Keratinocyte (primary cell): ENCODE data around the gene ITGB4. TPM values are rescaled to one million over a fixed set of nuclear protein-coding genes. Genes with fewer than 3 reads are reported as not detected.

Source experiments
- DNase-seq: peaks from one replicate; pipeline ENCODE4 v3.0.0-alpha.2; 2011; ENCODE audit warnings: low read depth, missing footprints, low spot score
- FAIRE-seq: peaks from 2 replicates; lab custom pipeline; 2011; peaks lifted over from hg19 to GRCh38; lab: Jason Lieb, UNC
- H2AFZ ChIP-seq: 2 replicates; pipeline ENCODE4 v1.6.0; 2012; ENCODE audit warnings: low read length, control low read depth, inconsistent platforms; ENCODE audit not compliant: control insufficient read depth
- H3K27ac ChIP-seq: 2 replicates; pipeline ENCODE4 v1.5.1; 2011; ENCODE audit warnings: low read length; ENCODE audit not compliant: control insufficient read depth, insufficient read depth
- H3K27me3 ChIP-seq: 3 replicates; pipeline ENCODE4 v1.6.0; 2011; ENCODE audit warnings: low read length; ENCODE audit not compliant: control insufficient read depth, insufficient read depth; ENCODE audit errors: extremely low read depth
- H3K36me3 ChIP-seq, 2 experiments: 2 replicates in 1 of 2; 3 replicates in 1 of 2; pipeline ENCODE4 v1.5.1; 2011; ENCODE audit warnings: low read length in 2 of 2, mild to moderate bottlenecking in 1 of 2; ENCODE audit not compliant: control insufficient read depth in 2 of 2, insufficient read depth in 2 of 2; ENCODE audit errors: extremely low read depth in 1 of 2
- H3K4me1 ChIP-seq: 3 replicates; pipeline ENCODE4 v1.5.1; 2011; ENCODE audit warnings: low read length; ENCODE audit not compliant: control insufficient read depth, insufficient read depth; ENCODE audit errors: extremely low read depth
- H3K4me2 ChIP-seq: 3 replicates; pipeline ENCODE4 v1.6.0; 2011; ENCODE audit warnings: low read depth, low read length; ENCODE audit not compliant: control insufficient read depth, insufficient read depth; ENCODE audit errors: extremely low read depth
- H3K4me3 ChIP-seq, 3 experiments: fragments of 200-600 bp in 1 of 3; sonication (generic) in 1 of 3; 2 replicates in 2 of 3; 3 replicates in 1 of 3; pipeline ENCODE4 v1.5.1; 2011 to 2016; ENCODE audit warnings: low read length in 3 of 3, mild to moderate bottlenecking in 3 of 3, control low read depth in 2 of 3, inconsistent platforms in 1 of 3, low read depth in 1 of 3, mixed read lengths in 1 of 3, mixed run types in 1 of 3, moderate library complexity in 1 of 3; ENCODE audit not compliant: control insufficient read depth in 2 of 3, insufficient read depth in 2 of 3; ENCODE audit errors: extremely low read depth in 1 of 3
- H3K79me2 ChIP-seq: 2 replicates; pipeline ENCODE4 v1.6.0; 2012; ENCODE audit warnings: low read length; ENCODE audit not compliant: control insufficient read depth, insufficient read depth
- H3K9ac ChIP-seq: 3 replicates; pipeline ENCODE4 v1.6.0; 2011; ENCODE audit warnings: low read length; ENCODE audit not compliant: control insufficient read depth, insufficient read depth; ENCODE audit errors: extremely low read depth
- H3K9me1 ChIP-seq: 3 replicates; pipeline ENCODE4 v1.6.0; 2011; ENCODE audit warnings: low read length; ENCODE audit not compliant: control insufficient read depth, insufficient read depth; ENCODE audit errors: extremely low read depth
- H3K9me3 ChIP-seq: 2 replicates; pipeline ENCODE4 v1.5.1; 2012; ENCODE audit warnings: low read depth, low read length; ENCODE audit not compliant: control insufficient read depth
- H4K20me1 ChIP-seq: 3 replicates; pipeline ENCODE4 v1.6.0; 2011; ENCODE audit warnings: low read length; ENCODE audit not compliant: control insufficient read depth, insufficient read depth; ENCODE audit errors: extremely low read depth
- CTCF ChIP-seq, 3 experiments: IDR thresholded peaks in 1 of 3; conservative IDR thresholded peaks in 1 of 3; optimal IDR thresholded peaks in 1 of 3; 2 replicates in 2 of 3; 3 replicates in 1 of 3; pipeline versions ENCODE3 to v1.5.1; 2011; ENCODE audit warnings: low read length in 3 of 3, mild to moderate bottlenecking in 3 of 3, moderate library complexity in 2 of 3, control low read depth in 1 of 3, inconsistent platforms in 1 of 3; ENCODE audit not compliant: insufficient read depth in 2 of 3; ENCODE audit errors: extremely low read depth in 1 of 3
- EZH2 ChIP-seq: IDR thresholded peaks from one replicate; pipeline ENCODE4 v1.6.1; 2012; ENCODE audit warnings: inconsistent platforms, mild to moderate bottlenecking, low read length, moderate library complexity
- dilution Hi-C: fragments of 300-500 bp; cut with MboI; formaldehyde crosslinking; loops from one replicate; pipeline ENCODE4 v1.7.0; 2020; ENCODE audit warnings: low sequenced_read_pairs; ENCODE audit not compliant: extremely low pct_ligation_motif_present
- polyA plus RNA-seq, 5 experiments: library from polyadenylated mRNA; depleted of rRNA in 3 of 5; stranded (reverse) in 3 of 5; stranded (forward) in 1 of 5; unstranded in 1 of 5; fragments of >200 nt; gene quantifications; 1 replicate in 1 of 5; 2 replicates in 3 of 5; 3 replicates in 1 of 5; pipeline versions ENCODE4 v1.2.1 to v1.2.3, GENCODE V29; 2011 to 2012; ENCODE audit warnings: missing spikeins in 2 of 5, low read depth in 1 of 5, low replicate concordance in 1 of 5

ITGB4 gene
- polyA plus RNA-seq, 1 donor (not counting 4 experiments of a cell fraction or from before 2014, with no cell fraction given) = 761 TPM

- H3K27me3 ChIP-seq = no peaks in the 10 kb centered on the region
- H2AFZ ChIP-seq = no peak overlapping the region
- DNase-seq = no peak
- dilution Hi-C loops = no loop called here
- H3K4me3 ChIP-seq = no peak overlapping the region
- TF ChIP-seq CTCF (optimal IDR thresholded peaks at IDR 0.05 in 1 of 3, IDR thresholded peaks at IDR 0.05 in 1 of 3, conservative IDR thresholded peaks at IDR 0.05 in 1 of 3; ENCODE audit: extremely low read depth in 1 of 3, insufficient read depth in 2 of 3, low read length in 3 of 3) (no peak), EZH2 (no peak)
- peak overlapping the region; percentile 55 for H3K4me2 ChIP-seq
- H3K9me3 ChIP-seq = no peaks in the 10 kb centered on the region
- H3K27ac ChIP-seq = peak overlapping the region; percentile 72
- FAIRE-seq = peak; percentile 95
- H3K9me1 ChIP-seq = no peaks in the 10 kb centered on the region
- H3K79me2 ChIP-seq = peaks cover 60% of the 10 kb centered on the region
- H3K4me1 ChIP-seq = peaks cover 63% of the 10 kb centered on the region
- H3K9ac ChIP-seq = peak overlapping the region; percentile 66
- H3K36me3 ChIP-seq = peaks cover 5 to 17% of the 10 kb centered on the region in 2 experiments
- no peaks in the 10 kb centered on the region for H4K20me1 ChIP-seq
These were observed 40.0 kb upstream of the ITGB4 start for GRCh38 chr17:75681289-75681688.

GRCh38 chr17:75683583-75683982 is 37.7 kb upstream of the ITGB4 start:
- dilution Hi-C loops = no loop called here
- Histone ChIP-seq H3K36me3 (peaks cover 2 to 22% of the 10 kb centered on the region in 2 experiments), H3K27me3 (no peaks in the 10 kb centered on the region), H3K9me1 (no peaks in the 10 kb centered on the region), H3K4me2 (peak overlapping the region; percentile 85), H3K4me1 (peaks cover 86% of the 10 kb centered on the region), H4K20me1 (no peaks in the 10 kb centered on the region), H3K4me3 (no peak overlapping the region), H3K9me3 (no peaks in the 10 kb centered on the region), H3K27ac (peak overlapping the region; percentile 99), H3K79me2 (peaks cover 56% of the 10 kb centered on the region), H2AFZ (no peak overlapping the region), H3K9ac (peak overlapping the region; percentile 90)
- TF ChIP-seq EZH2 = no peak
- no peak for TF ChIP-seq CTCF (optimal IDR thresholded peaks at IDR 0.05 in 1 of 3, IDR thresholded peaks at IDR 0.05 in 1 of 3, conservative IDR thresholded peaks at IDR 0.05 in 1 of 3; ENCODE audit: extremely low read depth in 1 of 3, insufficient read depth in 2 of 3, low read length in 3 of 3)
- FAIRE-seq (peak; percentile 97), DNase-seq (no peak)
